MCF 10A (cell line): ENCODE results near the gene H1-8. TPM values are rescaled to one million over a fixed set of nuclear protein-coding genes. Genes with fewer than 3 reads are reported as not detected.

ENCODE experiments used
- BruUV-seq: library from RNA; stranded (reverse); fragments of 400-500 nt; replicated peaks from 2 replicates; lab custom pipeline; 2021; lab: Mats Ljungman, UMichigan
- CTCF ChIA-PET: fragments of 300-600 bp; sonication (Branson Sonifier 250); formaldehyde crosslinking; extraction: SDS; loops from one replicate; lab custom pipeline; 2021; ENCODE audit warnings: antibody characterized with exemption, inconsistent platforms; lab: Yijun Ruan, JAX
- POLR2A ChIA-PET: fragments of 300-600, 350-650 bp; sonication (Branson Sonifier 250); formaldehyde crosslinking; extraction: SDS; loops from one replicate; lab custom pipeline; 2020; ENCODE audit warnings: antibody characterized with exemption, inconsistent platforms; lab: Yijun Ruan, JAX
- DNase-seq: peaks from one replicate; pipeline ENCODE4 v3.0.0-alpha.2; 2018; ENCODE audit not compliant: unreplicated experiment
- H3K27ac Mint-ChIP-seq: one replicate; pipeline ENCODE4 v1.8.0; 2022; ENCODE audit warnings: mild to moderate bottlenecking, low read depth, mixed read lengths; ENCODE audit not compliant: unreplicated experiment
- H3K27me3 Mint-ChIP-seq: one replicate; pipeline ENCODE4 v1.8.0; 2022; ENCODE audit warnings: mixed read lengths; ENCODE audit not compliant: insufficient read depth, unreplicated experiment
- H3K36me3 Mint-ChIP-seq: one replicate; pipeline ENCODE4 v1.8.0; 2022; ENCODE audit warnings: mild to moderate bottlenecking, moderate library complexity, mixed read lengths; ENCODE audit not compliant: insufficient read depth, unreplicated experiment
- H3K4me1 Mint-ChIP-seq: one replicate; pipeline ENCODE4 v1.8.0; 2022; ENCODE audit warnings: mixed read lengths; ENCODE audit not compliant: insufficient read depth, unreplicated experiment
- H3K4me3 Mint-ChIP-seq: one replicate; pipeline ENCODE4 v1.8.0; 2022; ENCODE audit warnings: mild to moderate bottlenecking, moderate library complexity, mixed read lengths; ENCODE audit not compliant: unreplicated experiment
- H3K9me3 Mint-ChIP-seq: one replicate; pipeline ENCODE4 v1.8.0; 2022; ENCODE audit warnings: mixed read lengths; ENCODE audit not compliant: unreplicated experiment
- intact Hi-C: fragments of 100-400 bp; cut with micrococcal nuclease; formaldehyde crosslinking; loops from 2 replicates; pipeline ENCODE4 v1.14.1; 2022
- total RNA-seq: library from RNA; stranded (reverse); gene quantifications from 2 replicates; pipeline ENCODE4 v1.2.3, GENCODE V29; 2022
- TF ChIP-seq, protein P1 (sequence below): fragments of 200-600 bp; IDR thresholded peaks from one replicate; pipeline ENCODE4 v1.8.0; 2022; ENCODE audit warnings: antibody characterized with exemption, mild to moderate bottlenecking; ENCODE audit not compliant: unreplicated experiment

The H1-8 gene
- total RNA-seq, 1 experiment from 2014 or later, result not detected

DNA sequence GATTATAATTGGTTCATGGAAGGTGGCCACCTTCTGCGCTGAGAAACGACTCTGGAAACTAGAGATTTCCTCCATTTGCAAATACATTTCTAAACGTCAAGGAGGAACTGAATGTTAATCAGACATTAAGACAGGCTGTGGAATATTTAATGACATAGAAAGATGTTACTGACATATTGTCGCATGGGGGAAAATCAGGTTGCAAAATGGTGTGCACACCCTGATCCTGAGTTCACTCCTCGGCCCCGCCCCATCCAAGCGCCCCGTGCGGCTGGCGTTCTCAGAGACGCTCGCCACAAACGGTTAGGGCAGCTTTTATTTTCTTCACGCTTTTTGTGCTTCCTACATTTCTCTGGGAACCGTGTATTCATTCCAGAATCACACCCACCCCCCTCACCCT, 10.7 kb downstream of the H1-8 start:
- Mint-ChIP-seq H3K27ac (no peak overlapping the region), H3K9me3 (no peaks in the 10 kb centered on the region), H3K4me1 (peaks cover 6% of the 10 kb centered on the region), H3K4me3 (no peak overlapping the region), H3K27me3 (no peaks in the 10 kb centered on the region), H3K36me3 (peaks cover 6% of the 10 kb centered on the region)
- TF ChIP-seq, protein P1, sequence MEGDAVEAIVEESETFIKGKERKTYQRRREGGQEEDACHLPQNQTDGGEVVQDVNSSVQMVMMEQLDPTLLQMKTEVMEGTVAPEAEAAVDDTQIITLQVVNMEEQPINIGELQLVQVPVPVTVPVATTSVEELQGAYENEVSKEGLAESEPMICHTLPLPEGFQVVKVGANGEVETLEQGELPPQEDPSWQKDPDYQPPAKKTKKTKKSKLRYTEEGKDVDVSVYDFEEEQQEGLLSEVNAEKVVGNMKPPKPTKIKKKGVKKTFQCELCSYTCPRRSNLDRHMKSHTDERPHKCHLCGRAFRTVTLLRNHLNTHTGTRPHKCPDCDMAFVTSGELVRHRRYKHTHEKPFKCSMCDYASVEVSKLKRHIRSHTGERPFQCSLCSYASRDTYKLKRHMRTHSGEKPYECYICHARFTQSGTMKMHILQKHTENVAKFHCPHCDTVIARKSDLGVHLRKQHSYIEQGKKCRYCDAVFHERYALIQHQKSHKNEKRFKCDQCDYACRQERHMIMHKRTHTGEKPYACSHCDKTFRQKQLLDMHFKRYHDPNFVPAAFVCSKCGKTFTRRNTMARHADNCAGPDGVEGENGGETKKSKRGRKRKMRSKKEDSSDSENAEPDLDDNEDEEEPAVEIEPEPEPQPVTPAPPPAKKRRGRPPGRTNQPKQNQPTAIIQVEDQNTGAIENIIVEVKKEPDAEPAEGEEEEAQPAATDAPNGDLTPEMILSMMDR, result no peak
- POLR2A ChIA-PET, result interaction anchor here (0.7 to 1.3 kb wide), 3 partner anchors 19 to 321 kb away, joined by 3 read pairs; no protein-coding TSS in a partner anchor
- intact Hi-C loops, result no loop called here
- CTCF ChIA-PET, result no interaction called here
- DNase-seq, result no peak
- BruUV-seq, result no TSS peak

DNA sequence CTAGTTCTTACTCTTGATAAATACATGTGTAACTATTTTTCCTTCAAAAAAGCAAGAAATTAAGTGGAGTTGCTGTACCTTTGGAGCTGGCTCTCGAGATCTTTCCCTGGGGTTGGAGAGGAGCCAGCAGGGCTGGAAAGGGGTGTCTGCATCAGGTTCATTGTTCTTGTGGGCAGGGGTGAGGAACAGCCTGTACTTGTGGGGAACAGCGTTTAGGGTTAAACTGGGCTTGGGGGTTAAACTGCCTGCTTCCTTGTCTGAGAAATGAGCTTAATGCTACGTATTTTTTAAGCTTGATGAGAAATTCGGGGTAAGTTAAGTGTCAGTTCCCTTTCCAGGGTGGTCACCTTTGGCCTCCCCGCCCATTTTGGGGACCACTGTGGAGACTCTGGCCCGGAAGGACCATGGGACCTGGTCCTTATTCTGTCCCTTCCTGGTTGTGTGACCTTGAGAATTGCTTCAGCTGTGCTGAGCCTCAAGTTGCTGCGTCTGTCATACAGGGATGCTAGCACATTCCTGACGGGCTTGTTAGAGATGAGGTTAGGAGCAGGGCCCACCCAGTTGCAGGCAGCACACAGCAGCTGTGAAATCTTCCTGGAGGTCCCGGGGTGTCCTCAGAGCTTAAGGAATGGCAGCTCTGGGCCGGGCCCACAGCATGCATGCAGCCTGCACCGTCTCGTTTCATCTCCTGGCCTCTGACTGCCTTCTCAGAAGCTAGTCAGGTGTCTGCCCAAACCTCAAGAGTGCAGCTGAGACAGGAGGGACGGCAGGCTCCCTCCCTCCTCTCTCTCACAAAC, 11.6 kb downstream of the H1-8 start:
- CTCF ChIA-PET, result interaction anchor here (0.5 to 1.3 kb wide), 3 partner anchors 62 to 377 kb away, joined by 3 to 10 read pairs (median 4); no protein-coding TSS in a partner anchor
- Mint-ChIP-seq H3K4me3 (no peak overlapping the region), H3K9me3 (no peaks in the 10 kb centered on the region), H3K27ac (no peak overlapping the region), H3K36me3 (peaks cover 6% of the 10 kb centered on the region), H3K4me1 (peaks cover 1% of the 10 kb centered on the region), H3K27me3 (no peaks in the 10 kb centered on the region)
- POLR2A ChIA-PET, result interaction anchor here (0.7 kb wide), 2 partner anchors 256 to 320 kb away, joined by 3 read pairs; no protein-coding TSS in a partner anchor
- BruUV-seq, result no TSS peak
- TF ChIP-seq, protein P1, result no peak
- DNase-seq, result no peak
- intact Hi-C loops, result no loop called here

DNA sequence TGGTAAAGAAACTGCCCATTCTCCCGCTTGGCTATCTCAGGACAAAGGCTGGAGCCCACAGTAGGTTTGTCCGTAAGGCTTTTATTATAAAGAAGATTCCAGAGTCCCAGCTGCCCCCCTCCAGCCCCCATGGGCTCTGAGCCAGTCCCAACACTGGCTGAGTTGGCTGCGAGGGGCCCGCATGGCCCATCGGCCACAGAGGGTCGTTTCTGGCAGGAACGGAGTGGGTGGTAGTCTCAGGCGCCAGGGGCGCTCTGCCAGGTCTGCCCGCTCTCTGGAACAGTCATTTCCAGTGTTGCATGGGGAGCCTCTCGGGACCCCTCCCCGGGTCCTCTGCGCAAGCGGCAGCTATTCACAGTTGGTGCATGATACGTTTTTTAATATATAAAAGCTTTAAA, 12.2 kb downstream of the H1-8 start:
- Mint-ChIP-seq H3K36me3 (peaks cover 6% of the 10 kb centered on the region), H3K4me3 (no peak overlapping the region), H3K27ac (no peak overlapping the region), H3K9me3 (no peaks in the 10 kb centered on the region), H3K4me1 (no peaks in the 10 kb centered on the region), H3K27me3 (no peaks in the 10 kb centered on the region)
- intact Hi-C loops, result no loop called here
- TF ChIP-seq, protein P1, result no peak
- CTCF ChIA-PET, result interaction anchor here (0.5 to 1.3 kb wide), 3 partner anchors 63 to 377 kb away, joined by 3 to 10 read pairs (median 4); no protein-coding TSS in a partner anchor
- BruUV-seq, result no TSS peak
- POLR2A ChIA-PET, result no interaction called here
- no peak for DNase-seq

DNA sequence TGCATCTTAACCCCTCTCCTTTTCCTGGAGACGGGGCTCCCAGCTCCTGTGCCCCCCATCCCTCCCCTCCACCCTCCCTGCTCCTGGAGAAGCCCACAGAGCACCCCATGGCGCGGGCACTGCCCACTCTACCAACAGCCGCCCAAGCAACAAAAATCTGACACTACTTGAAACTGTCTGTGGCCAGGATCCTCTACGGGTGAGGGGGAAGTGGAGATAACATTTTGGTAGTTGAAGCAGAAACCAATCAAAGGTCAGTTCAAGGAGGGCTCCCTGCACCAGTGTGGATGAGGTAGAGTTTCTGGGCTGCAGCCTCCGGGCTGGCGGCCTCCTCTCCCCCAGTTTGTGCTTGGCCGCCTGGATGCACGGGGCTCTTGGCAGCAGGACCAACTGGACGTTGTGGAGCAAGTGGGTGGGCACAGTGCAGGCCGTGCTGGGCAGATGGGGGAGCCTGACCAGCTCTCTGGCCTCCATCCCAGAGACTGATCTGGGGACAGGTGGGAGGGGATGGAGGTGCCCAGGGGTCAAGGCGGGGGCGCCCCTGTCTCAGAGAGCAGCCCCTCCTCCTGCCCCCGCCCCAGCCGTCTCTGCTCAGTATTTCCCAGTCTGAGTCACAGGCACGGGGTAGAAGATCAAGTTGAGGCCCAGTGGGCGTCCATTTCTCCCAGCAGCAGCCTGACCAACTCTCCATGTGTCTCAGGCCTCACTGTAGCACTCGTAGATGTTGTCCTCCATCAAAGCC, 12.8 kb downstream of the H1-8 start:
- no peak for DNase-seq
- Mint-ChIP-seq H3K4me1 (peaks cover 4% of the 10 kb centered on the region), H3K4me3 (no peak overlapping the region), H3K27ac (no peak overlapping the region), H3K9me3 (no peaks in the 10 kb centered on the region), H3K36me3 (peaks cover 6% of the 10 kb centered on the region), H3K27me3 (no peaks in the 10 kb centered on the region)
- ChIA-PET POLR2A (no interaction called here), CTCF (interaction anchor here (1.3 kb wide), 1 partner anchor 64 kb away, joined by 10 read pairs; no protein-coding TSS in a partner anchor)
- BruUV-seq, result no TSS peak
- TF ChIP-seq, protein P1, result no peak
- intact Hi-C loops, result no loop called here
